HEK293T (cell line): ENCODE results near the gene HAUS3.

ENCODE experiments used
- BHLHE40 ChIP-seq: fragments of 450-650 bp; IDR thresholded peaks from 2 replicates; pipeline ENCODE4 v1.6.1; 2016; ENCODE audit warnings: mild to moderate bottlenecking, moderate library complexity, borderline replicate concordance
- CTBP1 ChIP-seq: fragments of 450-650 bp; IDR thresholded peaks from 2 replicates; pipeline ENCODE4 v1.6.1; 2016; ENCODE audit warnings: borderline replicate concordance
- ELF4 ChIP-seq: fragments of 450-650 bp; IDR thresholded peaks from 2 replicates; pipeline ENCODE4 v1.6.1; 2017; ENCODE audit warnings: antibody characterized with exemption
- FOXA1 ChIP-seq: fragments of 450-650 bp; IDR thresholded peaks from 2 replicates; pipeline ENCODE4 v1.6.1; 2016; ENCODE audit warnings: mild to moderate bottlenecking
- FOXM1 ChIP-seq: fragments of 450-650 bp; IDR thresholded peaks from 2 replicates; pipeline ENCODE4 v1.6.1; 2017; ENCODE audit warnings: mild to moderate bottlenecking, borderline replicate concordance
- NFRKB ChIP-seq: fragments of 450-650 bp; IDR thresholded peaks from 2 replicates; pipeline ENCODE4 v1.6.1; 2016; ENCODE audit warnings: mild to moderate bottlenecking, moderate library complexity
- PKNOX1 ChIP-seq: fragments of 450-650 bp; IDR thresholded peaks from 2 replicates; pipeline ENCODE4 v1.6.1; 2016
- SP1 ChIP-seq: fragments of 450-650 bp; IDR thresholded peaks from 2 replicates; pipeline ENCODE4 v1.6.1; 2017
- SUZ12 ChIP-seq: fragments of 450-650 bp; IDR thresholded peaks from 2 replicates; pipeline ENCODE4 v1.6.1; 2016; ENCODE audit warnings: mild to moderate bottlenecking
- TARDBP ChIP-seq: fragments of 450-650 bp; IDR thresholded peaks from 2 replicates; pipeline ENCODE4 v1.6.1; 2016

- TF ChIP-seq ELF4: no peak
- TF ChIP-seq CTBP1: no peak
- TF ChIP-seq BHLHE40: no peak
- TF ChIP-seq TARDBP: no peak
- no peak for TF ChIP-seq SP1
- TF ChIP-seq SUZ12: no peak
- no peak for TF ChIP-seq FOXM1
- no peak for TF ChIP-seq PKNOX1
- no peak for TF ChIP-seq FOXA1
- TF ChIP-seq NFRKB: no peak
Measured at GRCh38 chr4:2186865-2187172, 55.1 kb downstream of the HAUS3 start.
